Fibroblast of lung (primary cell): ENCODE data around the gene POLN.

Source experiments
- EZH2 ChIP-seq: IDR thresholded peaks from 2 replicates; pipeline ENCODE4 v1.5.1; 2012; ENCODE audit warnings: low read length, control low read depth, mild to moderate bottlenecking; ENCODE audit errors: missing control alignments
- TF ChIP-seq, protein P1 (sequence below), 2 donors: IDR thresholded peaks in 1 of 2; conservative IDR thresholded peaks in 1 of 2; 1 replicate in 1 of 2; 2 replicates in 1 of 2; pipeline ENCODE4 v1.5.1; 2011 to 2012; ENCODE audit warnings: low read length in 2 of 2, control low read depth in 1 of 2, inconsistent platforms in 1 of 2, low read depth in 1 of 2, mild to moderate bottlenecking in 1 of 2

DNA sequence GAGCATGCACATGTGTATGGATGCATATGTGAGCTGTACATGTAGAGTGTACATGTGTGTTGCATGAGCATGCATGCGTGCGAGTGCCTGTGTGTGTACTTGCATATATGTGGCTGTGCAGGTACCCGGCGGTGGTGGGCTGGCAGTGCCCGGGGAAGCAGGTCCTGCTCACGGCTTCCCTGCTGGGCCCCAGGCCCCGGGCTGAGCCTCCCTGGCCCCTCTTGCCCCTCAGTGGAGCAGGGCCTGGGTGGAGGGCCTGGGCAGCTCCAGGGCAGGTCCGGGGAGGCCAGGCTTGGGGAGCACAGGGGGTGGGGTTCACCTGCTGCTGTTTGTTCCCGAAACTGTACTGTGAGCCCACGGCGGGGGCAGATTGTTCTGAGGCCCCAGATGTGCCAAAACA, 173.4 kb downstream of the POLN start:
- TF ChIP-seq, protein P1, sequence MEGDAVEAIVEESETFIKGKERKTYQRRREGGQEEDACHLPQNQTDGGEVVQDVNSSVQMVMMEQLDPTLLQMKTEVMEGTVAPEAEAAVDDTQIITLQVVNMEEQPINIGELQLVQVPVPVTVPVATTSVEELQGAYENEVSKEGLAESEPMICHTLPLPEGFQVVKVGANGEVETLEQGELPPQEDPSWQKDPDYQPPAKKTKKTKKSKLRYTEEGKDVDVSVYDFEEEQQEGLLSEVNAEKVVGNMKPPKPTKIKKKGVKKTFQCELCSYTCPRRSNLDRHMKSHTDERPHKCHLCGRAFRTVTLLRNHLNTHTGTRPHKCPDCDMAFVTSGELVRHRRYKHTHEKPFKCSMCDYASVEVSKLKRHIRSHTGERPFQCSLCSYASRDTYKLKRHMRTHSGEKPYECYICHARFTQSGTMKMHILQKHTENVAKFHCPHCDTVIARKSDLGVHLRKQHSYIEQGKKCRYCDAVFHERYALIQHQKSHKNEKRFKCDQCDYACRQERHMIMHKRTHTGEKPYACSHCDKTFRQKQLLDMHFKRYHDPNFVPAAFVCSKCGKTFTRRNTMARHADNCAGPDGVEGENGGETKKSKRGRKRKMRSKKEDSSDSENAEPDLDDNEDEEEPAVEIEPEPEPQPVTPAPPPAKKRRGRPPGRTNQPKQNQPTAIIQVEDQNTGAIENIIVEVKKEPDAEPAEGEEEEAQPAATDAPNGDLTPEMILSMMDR (conservative IDR thresholded peaks at IDR 0.05 in 1 of 2, IDR thresholded peaks at IDR 0.05 in 1 of 2; ENCODE audit: low read depth in 1 of 2, low read length in 2 of 2), result no peak
- no peak for TF ChIP-seq EZH2
